Thyroid gland (tissue), 4 donors: Measurements from ENCODE around the gene RTN4. TPM values are rescaled to one million over a fixed set of nuclear protein-coding genes. Genes with fewer than 3 reads are reported as not detected.

Source experiments
- DNase-seq, 2 donors: peaks; one replicate each; pipeline ENCODE4 v3.0.0-alpha.2; 2019
- H3K27ac ChIP-seq, 3 donors: fragments of 200-600 bp; sonication (generic); 1 replicate in 2 of 3; 2 replicates in 1 of 3; pipeline ENCODE4 v1.5.1; 2016 to 2019; ENCODE audit warnings: mild to moderate bottlenecking in 1 of 3, moderate library complexity in 1 of 3
- H3K27me3 ChIP-seq: fragments of 200-600 bp; sonication (generic); one replicate; pipeline ENCODE4 v1.5.1; 2019
- H3K36me3 ChIP-seq, 2 donors: fragments of 200-600 bp; sonication (generic); one replicate each; pipeline ENCODE4 v1.5.1; 2016 to 2019
- H3K4me1 ChIP-seq, 2 donors: fragments of 200-600 bp; sonication (generic); one replicate each; pipeline ENCODE4 v1.5.1; 2017 to 2019
- H3K4me3 ChIP-seq, 3 donors: fragments of 200-600 bp; sonication (generic); replicated peaks in 1 of 3; 1 replicate in 2 of 3; 2 replicates in 1 of 3; pipeline ENCODE4 v1.5.1; 2016; ENCODE audit warnings: mild to moderate bottlenecking in 1 of 3
- H3K9me3 ChIP-seq: fragments of 200-600 bp; sonication (generic); one replicate; pipeline ENCODE4 v1.5.1; 2017
- POLR2A ChIP-seq, 2 donors: fragments of 450-650 bp; IDR thresholded peaks; one replicate each; pipeline ENCODE4 v1.6.1; 2017; ENCODE audit warnings: antibody characterized with exemption in 2 of 2, mild to moderate bottlenecking in 2 of 2, moderate library complexity in 1 of 2
- WGBS, 2 donors: methylation state at CpG; one replicate each; pipeline ENCODE4 v1.1.5; 2017; 5-methylcytosine and 5-hydroxymethylcytosine counted together
- intact Hi-C: fragments of 100-400 bp; cut with DNase I; formaldehyde crosslinking; loops from one replicate; pipeline ENCODE4 v1.15.1; 2023
- total RNA-seq, 4 donors: library from RNA; depleted of rRNA; stranded (reverse); fragments of >200 nt; gene quantifications; one replicate each; pipeline ENCODE4 v1.2.3, GENCODE V29; 2016
- TF ChIP-seq, protein P1 (sequence below), 6 experiments: fragments of 200-600 bp in 3 of 6; fragments of 450-650 bp in 3 of 6; sonication (generic) in 3 of 6; IDR thresholded peaks; one replicate each; pipeline ENCODE4 v1.5.1; 2016 to 2019; ENCODE audit warnings: antibody characterized with exemption in 6 of 6, mild to moderate bottlenecking in 2 of 6, inconsistent platforms in 1 of 6, moderate library complexity in 1 of 6

The RTN4 gene
- total RNA-seq, 4 donors from 2014 or later: 144 to 256 (median 180) TPM

DNA sequence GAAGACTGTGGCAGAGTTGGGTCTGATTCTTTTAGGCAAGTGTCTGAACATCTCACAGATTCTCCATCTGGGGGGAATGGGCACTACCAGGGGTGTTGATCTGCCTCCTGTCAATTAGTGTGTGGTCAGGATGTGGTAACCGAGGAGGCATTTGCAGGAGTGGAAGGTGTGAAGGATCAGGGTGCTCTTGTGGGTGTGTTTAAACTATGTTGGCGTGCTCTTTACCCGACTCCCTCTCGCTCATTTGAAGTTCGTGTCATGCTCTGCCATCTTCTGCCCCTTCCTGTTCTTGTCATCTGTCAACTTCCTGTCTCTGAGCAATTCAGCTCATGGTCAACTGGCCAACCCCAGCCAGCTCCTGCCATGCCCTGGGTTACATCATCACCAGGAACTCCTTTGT lies 107.9 kb downstream of the RTN4 start:
- Histone ChIP-seq H3K4me3 (no peak overlapping the region), H3K4me1 (peaks cover 17 to 19% of the 10 kb centered on the region in 2 donors), H3K9me3 (no peaks in the 10 kb centered on the region), H3K36me3 (no peaks in the 10 kb centered on the region), H3K27ac (no peak overlapping the region), H3K27me3 (no peaks in the 10 kb centered on the region)
- no peak for DNase-seq
- TF ChIP-seq POLR2A (IDR thresholded peaks at IDR 0.05): no peak
- TF ChIP-seq, protein P1, sequence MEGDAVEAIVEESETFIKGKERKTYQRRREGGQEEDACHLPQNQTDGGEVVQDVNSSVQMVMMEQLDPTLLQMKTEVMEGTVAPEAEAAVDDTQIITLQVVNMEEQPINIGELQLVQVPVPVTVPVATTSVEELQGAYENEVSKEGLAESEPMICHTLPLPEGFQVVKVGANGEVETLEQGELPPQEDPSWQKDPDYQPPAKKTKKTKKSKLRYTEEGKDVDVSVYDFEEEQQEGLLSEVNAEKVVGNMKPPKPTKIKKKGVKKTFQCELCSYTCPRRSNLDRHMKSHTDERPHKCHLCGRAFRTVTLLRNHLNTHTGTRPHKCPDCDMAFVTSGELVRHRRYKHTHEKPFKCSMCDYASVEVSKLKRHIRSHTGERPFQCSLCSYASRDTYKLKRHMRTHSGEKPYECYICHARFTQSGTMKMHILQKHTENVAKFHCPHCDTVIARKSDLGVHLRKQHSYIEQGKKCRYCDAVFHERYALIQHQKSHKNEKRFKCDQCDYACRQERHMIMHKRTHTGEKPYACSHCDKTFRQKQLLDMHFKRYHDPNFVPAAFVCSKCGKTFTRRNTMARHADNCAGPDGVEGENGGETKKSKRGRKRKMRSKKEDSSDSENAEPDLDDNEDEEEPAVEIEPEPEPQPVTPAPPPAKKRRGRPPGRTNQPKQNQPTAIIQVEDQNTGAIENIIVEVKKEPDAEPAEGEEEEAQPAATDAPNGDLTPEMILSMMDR (IDR thresholded peaks at IDR 0.05): no peak
- intact Hi-C loops: no loop called here
- 80 to 85% methylated on average over 5 of the region's 5 CpGs for WGBS, 2 donors

DNA sequence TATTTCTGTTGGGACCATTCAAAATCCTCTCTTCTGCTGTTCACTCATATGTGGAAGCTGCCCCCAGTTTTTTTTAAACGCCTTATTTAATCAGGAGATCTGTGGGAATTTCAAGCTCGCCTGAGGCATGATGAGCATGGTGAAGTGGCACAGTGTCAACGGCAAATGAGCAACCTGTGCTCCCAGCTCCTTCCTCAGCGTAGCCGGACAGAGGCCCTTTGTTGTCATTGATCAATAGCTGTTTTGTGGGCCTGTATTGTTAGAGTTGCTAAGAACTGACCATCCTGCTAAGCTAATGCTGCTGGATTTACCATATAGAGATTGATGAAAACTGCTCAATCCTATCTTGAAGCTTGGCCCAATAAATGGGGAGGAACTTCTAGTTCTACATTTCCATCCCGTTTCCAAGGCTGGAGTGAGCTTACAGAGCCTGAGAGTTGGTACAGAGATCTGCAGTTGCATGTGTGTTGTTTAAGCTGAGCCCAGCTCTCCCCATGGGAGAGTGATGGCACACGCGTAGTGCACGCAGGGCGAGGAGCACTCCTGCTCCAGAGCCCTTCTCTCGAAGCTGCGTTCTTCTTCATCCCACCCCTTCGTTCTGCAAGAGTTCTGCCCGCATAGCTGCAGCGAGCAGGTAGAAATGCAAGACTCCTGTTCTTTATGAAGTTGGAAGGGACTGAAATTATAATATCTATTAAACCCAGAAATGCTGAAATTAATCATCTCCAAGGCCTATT lies 108.8 kb downstream of the RTN4 start:
- 93 to 94% methylated on average over 15 of the region's 15 CpGs for WGBS, 2 donors
- Histone ChIP-seq H3K36me3 (no peaks in the 10 kb centered on the region), H3K27ac (no peak overlapping the region)

DNA sequence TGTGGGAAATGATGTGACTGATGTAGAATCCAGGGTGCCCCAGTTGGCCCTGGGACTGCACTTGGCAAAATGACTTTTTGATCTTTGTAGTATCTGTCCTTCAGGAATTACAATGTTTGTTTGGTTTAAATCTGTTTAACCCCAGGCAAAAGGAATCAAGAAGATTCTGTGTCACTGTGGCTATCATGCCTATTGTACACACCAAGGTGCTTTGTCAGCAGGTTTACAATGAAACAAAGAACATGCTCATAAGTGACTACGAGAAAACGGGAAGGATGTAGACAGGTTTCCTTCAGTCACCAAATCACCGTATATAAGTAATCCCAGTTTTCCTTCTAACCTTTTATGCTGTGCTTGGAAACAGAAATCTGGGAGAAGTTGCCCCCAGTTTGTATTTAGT lies 109.5 kb downstream of the RTN4 start:
- Histone ChIP-seq H3K4me3 (no peak overlapping the region), H3K27ac (no peak overlapping the region), H3K27me3 (no peaks in the 10 kb centered on the region), H3K36me3 (no peaks in the 10 kb centered on the region), H3K9me3 (no peaks in the 10 kb centered on the region), H3K4me1 (peaks cover 3 to 6% of the 10 kb centered on the region in 2 donors)
- no peak for TF ChIP-seq POLR2A (IDR thresholded peaks at IDR 0.05)
- TF ChIP-seq, protein P1 (IDR thresholded peaks at IDR 0.05): no peak
- no peak for DNase-seq
- WGBS, 2 donors: 65 to 71% methylated on average over 3 of the region's 3 CpGs
- intact Hi-C loops: no loop called here

More for the DNA sequence above, 108.8 kb downstream of the RTN4 start:
- H3K27me3 ChIP-seq: no peaks in the 10 kb centered on the region
- intact Hi-C loops: no loop called here
- H3K4me3 ChIP-seq: no peak overlapping the region
- TF ChIP-seq POLR2A (IDR thresholded peaks at IDR 0.05): no peak
- TF ChIP-seq, protein P1 (IDR thresholded peaks at IDR 0.05): no peak
- H3K9me3 ChIP-seq: no peaks in the 10 kb centered on the region
- DNase-seq: no peak
- peaks cover 10 to 13% of the 10 kb centered on the region in 2 donors for H3K4me1 ChIP-seq

DNA sequence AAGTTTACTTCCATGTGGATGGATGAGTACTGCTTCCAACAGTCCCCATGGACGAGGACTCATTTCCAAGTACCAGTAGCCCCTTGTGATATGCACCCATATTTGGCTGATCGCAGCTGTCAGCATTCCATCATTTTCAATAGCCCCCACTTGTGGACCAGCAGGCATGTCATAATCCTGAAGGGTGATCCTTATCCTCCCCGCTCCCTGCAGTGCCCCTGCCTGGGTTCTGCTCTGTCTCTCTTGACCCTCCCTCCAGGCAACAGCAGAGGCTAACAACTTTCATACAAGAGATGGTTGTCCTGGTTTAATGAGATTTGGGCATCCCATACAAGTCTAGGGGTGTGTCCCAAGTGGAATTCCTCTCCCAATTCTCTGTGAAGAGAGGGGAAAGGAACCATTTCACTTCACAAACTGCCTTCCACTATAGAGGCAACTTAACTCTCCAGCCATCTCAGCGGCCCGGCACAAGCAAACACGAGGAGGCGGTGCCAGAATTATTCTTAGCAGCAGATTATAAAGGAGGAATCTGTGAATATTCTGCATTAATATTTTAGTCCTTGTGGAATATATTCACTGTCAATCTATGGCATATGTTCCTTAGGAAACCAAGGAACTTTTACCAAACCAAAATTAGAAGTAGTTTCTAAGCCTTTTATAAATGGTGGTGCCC lies 110.7 kb downstream of the RTN4 start:
- Histone ChIP-seq H3K36me3 (no peaks in the 10 kb centered on the region), H3K9me3 (no peaks in the 10 kb centered on the region), H3K27me3 (no peaks in the 10 kb centered on the region), H3K4me1 (peaks cover 0 to 3% of the 10 kb centered on the region in 2 donors), H3K4me3 (no peak overlapping the region), H3K27ac (no peak overlapping the region)
- TF ChIP-seq POLR2A (IDR thresholded peaks at IDR 0.05): no peak
- TF ChIP-seq, protein P1 (IDR thresholded peaks at IDR 0.05): no peak
- DNase-seq: no peak
- intact Hi-C loops: no loop called here
- 85 to 94% methylated on average over 7 of the region's 7 CpGs for WGBS, 2 donors

DNA sequence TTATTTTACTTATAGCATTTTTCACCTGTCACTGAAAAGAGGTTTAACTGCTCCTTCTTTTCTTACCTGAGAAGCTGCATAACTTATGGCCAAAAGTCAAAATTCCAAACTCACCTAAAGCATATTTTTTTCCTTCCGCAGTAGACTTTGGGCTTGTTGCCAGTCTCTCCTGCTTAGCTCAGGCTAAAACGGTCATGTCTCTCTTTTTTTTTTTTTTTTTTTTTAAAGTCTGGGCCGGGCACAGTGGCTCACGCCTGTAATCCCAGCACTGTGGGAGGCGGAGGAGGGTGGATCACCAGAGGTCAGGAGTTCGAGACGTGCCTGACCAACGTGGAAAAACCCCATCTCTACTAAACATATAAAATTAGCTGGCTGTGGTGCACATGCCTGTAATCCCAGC lies 113.5 kb downstream of the RTN4 start:
- peak; percentile 70 to 72 for DNase-seq
- Histone ChIP-seq H3K27ac (peak overlapping the region; percentile 56 to 66 (median 60)), H3K4me3 (no peak overlapping the region), H3K9me3 (no peaks in the 10 kb centered on the region), H3K27me3 (no peaks in the 10 kb centered on the region), H3K36me3 (no peaks in the 10 kb centered on the region), H3K4me1 (peaks cover 4 to 5% of the 10 kb centered on the region in 2 donors)
- whole genome bisulfite sequencing, 2 donors: 26 to 35% methylated on average over 8 of the region's 8 CpGs
- no peak for TF ChIP-seq POLR2A (IDR thresholded peaks at IDR 0.05)
- TF ChIP-seq, protein P1 (IDR thresholded peaks at IDR 0.05): no peak
- intact Hi-C loops: no loop called here
